Trophoblast cell (in vitro differentiated cells and primary cell): ENCODE data around the gene DDX55.
A peak's percentile ranks its signal among the peaks of the same experiment; 100 is the strongest.

Source experiments
- DNase-seq, 2 donors: peaks; one replicate each; pipeline ENCODE4 v3.0.0-alpha.2; 2016
- H2AFZ ChIP-seq: 2 replicates; pipeline ENCODE4 v1.6.1; 2013; ENCODE audit warnings: low read length, moderate library complexity, mild to moderate bottlenecking; ENCODE audit not compliant: insufficient read depth, poor library complexity
- H2AK5ac ChIP-seq: 2 replicates; pipeline ENCODE4 v1.6.1; 2013; ENCODE audit warnings: mild to moderate bottlenecking, low read length
- H2BK120ac ChIP-seq: 2 replicates; pipeline ENCODE4 v1.6.1; 2013; ENCODE audit warnings: low read length, mild to moderate bottlenecking, moderate library complexity; ENCODE audit not compliant: insufficient read depth, poor library complexity
- H2BK12ac ChIP-seq: 2 replicates; pipeline ENCODE4 v1.6.1; 2013; ENCODE audit warnings: mild to moderate bottlenecking, low read length, moderate library complexity
- H2BK5ac ChIP-seq: 2 replicates; pipeline ENCODE4 v1.6.1; 2013; ENCODE audit warnings: low read length, low read depth, moderate library complexity, mild to moderate bottlenecking; ENCODE audit not compliant: poor library complexity
- H3K14ac ChIP-seq: 2 replicates; pipeline ENCODE4 v1.6.1; 2013; ENCODE audit warnings: mild to moderate bottlenecking, low read length
- H3K18ac ChIP-seq: 2 replicates; pipeline ENCODE4 v1.6.1; 2013; ENCODE audit warnings: mild to moderate bottlenecking, low read length
- H3K23ac ChIP-seq: 2 replicates; pipeline ENCODE4 v1.6.1; 2013; ENCODE audit warnings: low read length
- H3K27ac ChIP-seq: 2 replicates; pipeline ENCODE4 v1.5.1; 2013; ENCODE audit warnings: low read depth, mild to moderate bottlenecking, inconsistent platforms, low read length, moderate library complexity
- H3K27me3 ChIP-seq: 2 replicates; pipeline ENCODE4 v1.6.1; 2013; ENCODE audit warnings: inconsistent platforms, mild to moderate bottlenecking, low read length, moderate library complexity; ENCODE audit not compliant: insufficient read depth
- H3K36me3 ChIP-seq, 2 experiments: 1 replicate in 1 of 2; 2 replicates in 1 of 2; pipeline ENCODE4 v1.6.1; 2013; ENCODE audit warnings: low read length in 2 of 2, mild to moderate bottlenecking in 2 of 2, moderate library complexity in 1 of 2; ENCODE audit not compliant: insufficient read depth in 2 of 2, control insufficient read depth in 1 of 2
- H3K4ac ChIP-seq: 2 replicates; pipeline ENCODE4 v1.6.1; 2013; ENCODE audit warnings: low read depth, mild to moderate bottlenecking, low read length, moderate library complexity
- H3K4me1 ChIP-seq, 2 experiments: 1 replicate in 1 of 2; 2 replicates in 1 of 2; pipeline ENCODE4 v1.6.1; 2013; ENCODE audit warnings: low read length in 2 of 2, mild to moderate bottlenecking in 2 of 2, moderate library complexity in 1 of 2; ENCODE audit not compliant: insufficient read depth in 2 of 2, control insufficient read depth in 1 of 2
- H3K4me2 ChIP-seq: 2 replicates; pipeline ENCODE4 v1.6.1; 2013; ENCODE audit warnings: inconsistent platforms, mild to moderate bottlenecking, low read length, moderate library complexity
- H3K4me3 ChIP-seq: 2 replicates; pipeline ENCODE4 v1.5.1; 2013; ENCODE audit warnings: mild to moderate bottlenecking, low read depth, low read length, inconsistent platforms
- H3K79me1 ChIP-seq: one replicate; pipeline ENCODE4 v1.6.1; 2013; ENCODE audit warnings: low read length
- H3K79me2 ChIP-seq: 2 replicates; pipeline ENCODE4 v1.6.1; 2013; ENCODE audit warnings: low read length, mild to moderate bottlenecking; ENCODE audit not compliant: control insufficient read depth, insufficient read depth, poor library complexity
- H3K9ac ChIP-seq: 2 replicates; pipeline ENCODE4 v1.6.1; 2013; ENCODE audit warnings: mild to moderate bottlenecking, low read length
- H3K9me3 ChIP-seq: 2 replicates; pipeline ENCODE4 v1.6.1; 2013; ENCODE audit warnings: low read depth, mild to moderate bottlenecking, control low read depth, inconsistent platforms, low read length; ENCODE audit not compliant: insufficient read depth
- H4K12ac ChIP-seq: 2 replicates; pipeline ENCODE4 v1.6.1; 2013; ENCODE audit warnings: low read depth, mild to moderate bottlenecking, low read length, moderate library complexity
- H4K8ac ChIP-seq: 2 replicates; pipeline ENCODE4 v1.6.1; 2013; ENCODE audit warnings: low read depth, mild to moderate bottlenecking, low read length, moderate library complexity
- H4K91ac ChIP-seq: one replicate; pipeline ENCODE4 v1.6.1; 2013; ENCODE audit warnings: low read depth, mild to moderate bottlenecking, low read length, moderate library complexity
- WGBS: extraction: QIAGEN DNeasy Blood & Tissue Kit; methylation state at CpG from one replicate; pipeline ENCODE4 v1.1.7; 2013; ENCODE audit warnings: missing lambda C conversion rate; ENCODE audit not compliant: insufficient read length, insufficient coverage; ENCODE audit errors: extremely low coverage; 5-methylcytosine and 5-hydroxymethylcytosine counted together

DDX55 gene

DNA sequence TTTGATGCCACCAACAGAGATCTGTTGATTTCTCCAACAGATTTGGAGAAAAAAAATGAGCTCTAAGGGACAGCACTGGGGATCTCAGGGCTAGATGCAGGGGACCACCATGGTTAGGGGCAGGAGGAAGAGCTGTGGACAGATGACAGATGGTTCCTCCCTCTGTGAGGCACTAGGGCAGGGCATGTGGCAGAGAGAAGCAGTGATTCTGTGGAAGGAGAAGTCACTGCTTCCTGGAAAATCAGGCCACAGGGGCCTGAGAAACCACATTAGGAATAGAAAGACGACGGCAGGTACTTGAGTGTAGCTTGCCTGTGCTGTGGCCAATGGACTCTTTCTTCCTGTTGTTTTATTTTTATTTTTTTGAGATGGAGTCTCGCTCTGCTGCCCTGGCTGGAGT, 42.4 kb upstream of the DDX55 start:
- peak in 1 of 2 donors; percentile 34 for DNase-seq
- no peak overlapping the region for H3K4me3 ChIP-seq
- WGBS: no CpG with 5 or more reads among the region's 3 CpGs
- no peak overlapping the region for H4K91ac ChIP-seq
- no peaks in the 10 kb centered on the region for H3K36me3 ChIP-seq
- H2BK5ac ChIP-seq: no peak overlapping the region
- H4K12ac ChIP-seq: no peak overlapping the region
- no peaks in the 10 kb centered on the region for H3K9me3 ChIP-seq
- H2BK120ac ChIP-seq: no peak overlapping the region
- H3K4ac ChIP-seq: no peak overlapping the region
- no peak overlapping the region for H2AK5ac ChIP-seq
- H3K18ac ChIP-seq: no peak overlapping the region
- no peak overlapping the region for H3K4me2 ChIP-seq
- H2BK12ac ChIP-seq: no peak overlapping the region
- no peaks in the 10 kb centered on the region for H3K79me1 ChIP-seq
- no peak overlapping the region for H4K8ac ChIP-seq
- H3K23ac ChIP-seq: no peak overlapping the region
- no peak overlapping the region for H2AFZ ChIP-seq
- no peaks in the 10 kb centered on the region for H3K27me3 ChIP-seq
- H3K14ac ChIP-seq: no peak overlapping the region
- H3K79me2 ChIP-seq: no peaks in the 10 kb centered on the region
- H3K27ac ChIP-seq: no peak overlapping the region
- H3K4me1 ChIP-seq: no peaks in the 10 kb centered on the region
- H3K9ac ChIP-seq: no peak overlapping the region

- no peak overlapping the region for H4K91ac ChIP-seq
- no peak overlapping the region for H2AK5ac ChIP-seq
- H3K9me3 ChIP-seq: peaks cover 3% of the 10 kb centered on the region
- peak overlapping the region; percentile 8 for H2AFZ ChIP-seq
- H3K36me3 ChIP-seq: no peaks in the 10 kb centered on the region
- H3K4me1 ChIP-seq: peaks cover 0 to 4% of the 10 kb centered on the region in 2 experiments
- DNase-seq: peak; percentile 52 to 63
- no peak overlapping the region for H3K4me3 ChIP-seq
- H3K27ac ChIP-seq: no peak overlapping the region
- no peaks in the 10 kb centered on the region for H3K27me3 ChIP-seq
- H2BK5ac ChIP-seq: no peak overlapping the region
- H3K79me2 ChIP-seq: no peaks in the 10 kb centered on the region
- H3K23ac ChIP-seq: no peak overlapping the region
- no peak overlapping the region for H3K18ac ChIP-seq
- H2BK12ac ChIP-seq: no peak overlapping the region
- H3K4ac ChIP-seq: no peak overlapping the region
- no CpG with 5 or more reads among the region's 4 CpGs for WGBS
- H3K79me1 ChIP-seq: no peaks in the 10 kb centered on the region
- H2BK120ac ChIP-seq: no peak overlapping the region
- H4K12ac ChIP-seq: no peak overlapping the region
- no peak overlapping the region for H3K14ac ChIP-seq
- peak overlapping the region; percentile 33 for H3K4me2 ChIP-seq
- peak overlapping the region; percentile 25 for H4K8ac ChIP-seq
- H3K9ac ChIP-seq: no peak overlapping the region
Observed at GRCh38 chr12:123571343-123571813, 30.5 kb upstream of the DDX55 start.

DNA sequence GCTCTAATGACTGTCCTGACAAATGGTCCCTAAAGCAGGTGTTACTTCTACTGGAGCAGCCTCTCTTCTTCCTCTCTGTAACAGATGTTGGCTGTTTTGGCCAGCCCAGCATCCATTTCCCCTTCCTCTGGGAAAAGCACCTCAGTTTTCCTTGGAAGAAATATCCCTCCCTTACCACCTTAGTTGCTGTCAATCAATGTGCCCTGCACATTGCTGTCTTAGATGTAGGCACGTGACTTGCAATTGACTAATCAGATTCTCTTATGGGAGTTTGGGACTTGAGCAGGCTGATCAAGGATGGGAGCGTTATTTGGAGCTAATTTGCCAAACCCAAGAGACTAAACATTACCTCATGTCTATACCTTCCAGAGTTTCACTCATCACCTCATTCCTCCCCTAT, 29.5 kb upstream of the DDX55 start:
- no peak overlapping the region for H3K14ac ChIP-seq
- H3K23ac ChIP-seq: no peak overlapping the region
- no peak overlapping the region for H3K4ac ChIP-seq
- peaks cover 3% of the 10 kb centered on the region for H3K9me3 ChIP-seq
- H3K36me3 ChIP-seq: peaks cover 0 to 3% of the 10 kb centered on the region in 2 experiments
- H3K79me2 ChIP-seq: no peaks in the 10 kb centered on the region
- H3K27me3 ChIP-seq: no peaks in the 10 kb centered on the region
- H4K91ac ChIP-seq: no peak overlapping the region
- DNase-seq: no peak
- H4K8ac ChIP-seq: no peak overlapping the region
- no peak overlapping the region for H3K27ac ChIP-seq
- no peaks in the 10 kb centered on the region for H3K79me1 ChIP-seq
- no peak overlapping the region for H4K12ac ChIP-seq
- H3K4me3 ChIP-seq: no peak overlapping the region
- H3K4me2 ChIP-seq: no peak overlapping the region
- H3K18ac ChIP-seq: no peak overlapping the region
- no CpG with 5 or more reads among the region's 2 CpGs for WGBS
- no peak overlapping the region for H3K9ac ChIP-seq
- H2BK5ac ChIP-seq: no peak overlapping the region
- H2BK12ac ChIP-seq: no peak overlapping the region
- H3K4me1 ChIP-seq: peaks cover 0 to 4% of the 10 kb centered on the region in 2 experiments
- no peak overlapping the region for H2BK120ac ChIP-seq
- H2AK5ac ChIP-seq: no peak overlapping the region
- H2AFZ ChIP-seq: no peak overlapping the region

GRCh38 chr12:123573870-123574269, 28.0 kb upstream of the DDX55 start:
- WGBS: no CpG with 5 or more reads among the region's 4 CpGs
- Histone ChIP-seq H3K4me3 (no peak overlapping the region), H2AK5ac (no peak overlapping the region), H3K36me3 (peaks cover 0 to 4% of the 10 kb centered on the region in 2 experiments), H3K18ac (no peak overlapping the region), H3K23ac (no peak overlapping the region), H4K91ac (no peak overlapping the region), H3K79me1 (no peaks in the 10 kb centered on the region), H3K4ac (no peak overlapping the region), H2BK12ac (no peak overlapping the region), H3K9me3 (peaks cover 3% of the 10 kb centered on the region), H2BK5ac (no peak overlapping the region), H3K4me2 (no peak overlapping the region), H2BK120ac (no peak overlapping the region), H4K8ac (no peak overlapping the region), H3K79me2 (no peaks in the 10 kb centered on the region), H3K4me1 (peaks cover 0 to 4% of the 10 kb centered on the region in 2 experiments), H3K27me3 (no peaks in the 10 kb centered on the region), H3K27ac (no peak overlapping the region), H2AFZ (no peak overlapping the region), H3K9ac (no peak overlapping the region), H4K12ac (no peak overlapping the region), H3K14ac (no peak overlapping the region)
- DNase-seq: no peak
